GM23338 (cell line): ENCODE measurements around the gene TTC28. TPM values are rescaled to one million over a fixed set of nuclear protein-coding genes. Genes with fewer than 3 reads are reported as not detected.
"Not testable (repeated sequence)": the region's sequence is repeated elsewhere in the genome, so short reads cannot be mapped to it uniquely, and the experiment has no call there.

Experiments
- ATAC-seq: fragments of 200-7000 bp; cut with Tn5 transposase; 3 replicates; pipeline ENCODE4 v1.9.1; 2020
- DNase-seq: peaks from one replicate; pipeline ENCODE4 v3.0.0-alpha.2; 2015; ENCODE audit warnings: low spot score
- H2AFZ ChIP-seq: fragments of 200-600 bp; sonication (generic); 2 replicates; pipeline ENCODE4 v1.8.0; 2016; ENCODE audit warnings: antibody characterized with exemption, mild to moderate bottlenecking, moderate library complexity
- H3F3A ChIP-seq: fragments of 200-600 bp; sonication (generic); replicated peaks from 2 replicates; pipeline ENCODE4 v1.8.0; 2017; ENCODE audit warnings: antibody characterized with exemption, mixed run types, low read depth
- H3K27ac ChIP-seq: fragments of 200-600 bp; sonication (generic); 2 replicates; pipeline ENCODE4 v1.6.1; 2016; ENCODE audit warnings: low read depth
- H3K27me3 ChIP-seq: fragments of 200-600 bp; sonication (generic); 2 replicates; pipeline ENCODE4 v1.8.0; 2016; ENCODE audit warnings: mild to moderate bottlenecking, mixed run types, moderate library complexity; ENCODE audit not compliant: insufficient read depth
- H3K36me3 ChIP-seq: fragments of 200-600 bp; sonication (generic); 2 replicates; pipeline ENCODE4 v1.8.0; 2016; ENCODE audit warnings: mild to moderate bottlenecking; ENCODE audit not compliant: insufficient read depth
- H3K4me1 ChIP-seq: fragments of 200-600 bp; sonication (generic); 2 replicates; pipeline ENCODE4 v1.8.0; 2016; ENCODE audit warnings: mild to moderate bottlenecking, moderate library complexity; ENCODE audit not compliant: insufficient read depth
- H3K4me2 ChIP-seq: fragments of 200-600 bp; sonication (generic); 2 replicates; pipeline ENCODE4 v1.7.1; 2017; ENCODE audit warnings: mixed run types
- H3K4me3 ChIP-seq: fragments of 200-600 bp; sonication (generic); 2 replicates; pipeline ENCODE4 v1.6.1; 2016; ENCODE audit warnings: mixed run types
- H3K79me2 ChIP-seq: fragments of 200-600 bp; sonication (generic); replicated peaks from 2 replicates; pipeline ENCODE4 v1.8.0; 2017; ENCODE audit warnings: mild to moderate bottlenecking; ENCODE audit not compliant: insufficient read depth
- H3K9me2 ChIP-seq: fragments of 200-600 bp; sonication (generic); 2 replicates; pipeline ENCODE4 v1.8.0; 2017; ENCODE audit not compliant: insufficient read depth
- H4K20me1 ChIP-seq: fragments of 200-600 bp; sonication (generic); replicated peaks from 2 replicates; pipeline ENCODE4 v1.8.0; 2017; ENCODE audit warnings: mild to moderate bottlenecking; ENCODE audit not compliant: insufficient read depth
- H3K27ac Mint-ChIP-seq: 2 replicates; pipeline ENCODE4 v1.8.0; 2020; ENCODE audit warnings: inconsistent platforms, mild to moderate bottlenecking, moderate library complexity, mixed read lengths
- H3K27me3 Mint-ChIP-seq: 3 replicates; pipeline ENCODE4 v1.8.0; 2022; ENCODE audit warnings: low read depth, mild to moderate bottlenecking, moderate library complexity, mixed read lengths, inconsistent platforms; ENCODE audit not compliant: insufficient read depth, poor library complexity
- H3K36me3 Mint-ChIP-seq: 3 replicates; pipeline ENCODE4 v1.8.0; 2021; ENCODE audit warnings: low read depth, mild to moderate bottlenecking, inconsistent platforms, moderate library complexity, mixed read lengths
- H3K4me1 Mint-ChIP-seq: 3 replicates; pipeline ENCODE4 v1.8.0; 2020; ENCODE audit warnings: mild to moderate bottlenecking, inconsistent platforms, mixed read lengths
- H3K4me3 Mint-ChIP-seq: 3 replicates; pipeline ENCODE4 v1.8.0; 2021; ENCODE audit warnings: moderate library complexity, mild to moderate bottlenecking, inconsistent platforms, mixed read lengths
- H3K9me3 Mint-ChIP-seq: 3 replicates; pipeline ENCODE4 v1.8.0; 2020; ENCODE audit warnings: moderate library complexity, mild to moderate bottlenecking, inconsistent platforms, mixed read lengths
- CREB1 ChIP-seq: fragments of 250-450 bp; sonication (Bioruptor Pico); IDR thresholded peaks from 2 replicates; pipeline ENCODE4 v1.5.0; 2020; ENCODE audit warnings: low read depth, mild to moderate bottlenecking, moderate library complexity
- EZH2 ChIP-seq: fragments of 200-600 bp; sonication (generic); IDR thresholded peaks from one replicate; pipeline ENCODE4 v1.8.0; 2017; ENCODE audit warnings: antibody characterized with exemption, mild to moderate bottlenecking, low read depth; ENCODE audit not compliant: unreplicated experiment
- POLR2AphosphoS5 ChIP-seq: IDR thresholded peaks from 2 replicates; pipeline ENCODE4 v1.6.1; 2016; ENCODE audit warnings: antibody characterized with exemption, low read depth
- polyA plus RNA-seq: library from polyadenylated mRNA; unstranded; fragments of >200 nt; fragmentation: Nextera tagmentation; extraction: Ambion mirVana; gene quantifications from 2 replicates; pipeline ENCODE4 v1.2.1, GENCODE V29; 2016
- total RNA-seq: library from RNA; depleted of rRNA; stranded (reverse); fragments of >200 nt; shearing (Covaris generic); gene quantifications from 2 replicates; pipeline ENCODE4 v1.2.3, GENCODE V29; 2014
- TF ChIP-seq, protein P1 (sequence below): fragments of 250-450 bp; sonication (Bioruptor Pico); IDR thresholded peaks from 2 replicates; pipeline ENCODE4 v1.5.0; 2020; ENCODE audit warnings: mild to moderate bottlenecking, moderate library complexity
- TF ChIP-seq, protein P2 (sequence below): IDR thresholded peaks from one replicate; pipeline ENCODE4 v1.6.1; 2018; ENCODE audit warnings: antibody characterized with exemption; ENCODE audit not compliant: unreplicated experiment

The TTC28 gene
- total and polyA plus RNA-seq, 2 experiments from 2014 or later = 4.5 to 16.1 TPM

GRCh38 chr22:28557184-28557583, 122.5 kb downstream of the TTC28 start (continued):
- TF ChIP-seq, protein P1, sequence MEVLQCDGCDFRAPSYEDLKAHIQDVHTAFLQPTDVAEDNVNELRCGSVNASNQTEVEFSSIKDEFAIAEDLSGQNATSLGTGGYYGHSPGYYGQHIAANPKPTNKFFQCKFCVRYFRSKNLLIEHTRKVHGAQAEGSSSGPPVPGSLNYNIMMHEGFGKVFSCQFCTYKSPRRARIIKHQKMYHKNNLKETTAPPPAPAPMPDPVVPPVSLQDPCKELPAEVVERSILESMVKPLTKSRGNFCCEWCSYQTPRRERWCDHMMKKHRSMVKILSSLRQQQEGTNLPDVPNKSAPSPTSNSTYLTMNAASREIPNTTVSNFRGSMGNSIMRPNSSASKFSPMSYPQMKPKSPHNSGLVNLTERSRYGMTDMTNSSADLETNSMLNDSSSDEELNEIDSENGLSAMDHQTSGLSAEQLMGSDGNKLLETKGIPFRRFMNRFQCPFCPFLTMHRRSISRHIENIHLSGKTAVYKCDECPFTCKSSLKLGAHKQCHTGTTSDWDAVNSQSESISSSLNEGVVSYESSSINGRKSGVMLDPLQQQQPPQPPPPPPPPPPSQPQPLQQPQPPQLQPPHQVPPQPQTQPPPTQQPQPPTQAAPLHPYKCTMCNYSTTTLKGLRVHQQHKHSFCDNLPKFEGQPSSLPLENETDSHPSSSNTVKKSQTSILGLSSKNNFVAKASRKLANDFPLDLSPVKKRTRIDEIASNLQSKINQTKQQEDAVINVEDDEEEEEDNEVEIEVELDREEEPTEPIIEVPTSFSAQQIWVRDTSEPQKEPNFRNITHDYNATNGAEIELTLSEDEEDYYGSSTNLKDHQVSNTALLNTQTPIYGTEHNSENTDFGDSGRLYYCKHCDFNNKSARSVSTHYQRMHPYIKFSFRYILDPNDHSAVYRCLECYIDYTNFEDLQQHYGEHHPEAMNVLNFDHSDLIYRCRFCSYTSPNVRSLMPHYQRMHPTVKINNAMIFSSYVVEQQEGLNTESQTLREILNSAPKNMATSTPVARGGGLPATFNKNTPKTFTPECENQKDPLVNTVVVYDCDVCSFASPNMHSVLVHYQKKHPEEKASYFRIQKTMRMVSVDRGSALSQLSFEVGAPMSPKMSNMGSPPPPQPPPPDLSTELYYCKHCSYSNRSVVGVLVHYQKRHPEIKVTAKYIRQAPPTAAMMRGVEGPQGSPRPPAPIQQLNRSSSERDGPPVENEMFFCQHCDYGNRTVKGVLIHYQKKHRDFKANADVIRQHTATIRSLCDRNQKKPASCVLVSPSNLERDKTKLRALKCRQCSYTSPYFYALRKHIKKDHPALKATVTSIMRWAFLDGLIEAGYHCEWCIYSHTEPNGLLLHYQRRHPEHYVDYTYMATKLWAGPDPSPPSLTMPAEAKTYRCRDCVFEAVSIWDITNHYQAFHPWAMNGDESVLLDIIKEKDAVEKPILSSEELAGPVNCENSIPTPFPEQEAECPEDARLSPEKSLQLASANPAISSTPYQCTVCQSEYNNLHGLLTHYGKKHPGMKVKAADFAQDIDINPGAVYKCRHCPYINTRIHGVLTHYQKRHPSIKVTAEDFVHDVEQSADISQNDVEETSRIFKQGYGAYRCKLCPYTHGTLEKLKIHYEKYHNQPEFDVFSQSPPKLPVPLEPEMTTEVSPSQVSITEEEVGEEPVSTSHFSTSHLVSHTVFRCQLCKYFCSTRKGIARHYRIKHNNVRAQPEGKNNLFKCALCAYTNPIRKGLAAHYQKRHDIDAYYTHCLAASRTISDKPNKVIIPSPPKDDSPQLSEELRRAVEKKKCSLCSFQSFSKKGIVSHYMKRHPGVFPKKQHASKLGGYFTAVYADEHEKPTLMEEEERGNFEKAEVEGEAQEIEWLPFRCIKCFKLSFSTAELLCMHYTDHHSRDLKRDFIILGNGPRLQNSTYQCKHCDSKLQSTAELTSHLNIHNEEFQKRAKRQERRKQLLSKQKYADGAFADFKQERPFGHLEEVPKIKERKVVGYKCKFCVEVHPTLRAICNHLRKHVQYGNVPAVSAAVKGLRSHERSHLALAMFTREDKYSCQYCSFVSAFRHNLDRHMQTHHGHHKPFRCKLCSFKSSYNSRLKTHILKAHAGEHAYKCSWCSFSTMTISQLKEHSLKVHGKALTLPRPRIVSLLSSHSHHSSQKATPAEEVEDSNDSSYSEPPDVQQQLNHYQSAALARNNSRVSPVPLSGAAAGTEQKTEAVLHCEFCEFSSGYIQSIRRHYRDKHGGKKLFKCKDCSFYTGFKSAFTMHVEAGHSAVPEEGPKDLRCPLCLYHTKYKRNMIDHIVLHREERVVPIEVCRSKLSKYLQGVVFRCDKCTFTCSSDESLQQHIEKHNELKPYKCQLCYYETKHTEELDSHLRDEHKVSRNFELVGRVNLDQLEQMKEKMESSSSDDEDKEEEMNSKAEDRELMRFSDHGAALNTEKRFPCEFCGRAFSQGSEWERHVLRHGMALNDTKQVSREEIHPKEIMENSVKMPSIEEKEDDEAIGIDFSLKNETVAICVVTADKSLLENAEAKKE (CRISPR knock-in tag) = no peak
- TF ChIP-seq CREB1 (CRISPR knock-in tag) = no peak
- TF ChIP-seq, protein P2, sequence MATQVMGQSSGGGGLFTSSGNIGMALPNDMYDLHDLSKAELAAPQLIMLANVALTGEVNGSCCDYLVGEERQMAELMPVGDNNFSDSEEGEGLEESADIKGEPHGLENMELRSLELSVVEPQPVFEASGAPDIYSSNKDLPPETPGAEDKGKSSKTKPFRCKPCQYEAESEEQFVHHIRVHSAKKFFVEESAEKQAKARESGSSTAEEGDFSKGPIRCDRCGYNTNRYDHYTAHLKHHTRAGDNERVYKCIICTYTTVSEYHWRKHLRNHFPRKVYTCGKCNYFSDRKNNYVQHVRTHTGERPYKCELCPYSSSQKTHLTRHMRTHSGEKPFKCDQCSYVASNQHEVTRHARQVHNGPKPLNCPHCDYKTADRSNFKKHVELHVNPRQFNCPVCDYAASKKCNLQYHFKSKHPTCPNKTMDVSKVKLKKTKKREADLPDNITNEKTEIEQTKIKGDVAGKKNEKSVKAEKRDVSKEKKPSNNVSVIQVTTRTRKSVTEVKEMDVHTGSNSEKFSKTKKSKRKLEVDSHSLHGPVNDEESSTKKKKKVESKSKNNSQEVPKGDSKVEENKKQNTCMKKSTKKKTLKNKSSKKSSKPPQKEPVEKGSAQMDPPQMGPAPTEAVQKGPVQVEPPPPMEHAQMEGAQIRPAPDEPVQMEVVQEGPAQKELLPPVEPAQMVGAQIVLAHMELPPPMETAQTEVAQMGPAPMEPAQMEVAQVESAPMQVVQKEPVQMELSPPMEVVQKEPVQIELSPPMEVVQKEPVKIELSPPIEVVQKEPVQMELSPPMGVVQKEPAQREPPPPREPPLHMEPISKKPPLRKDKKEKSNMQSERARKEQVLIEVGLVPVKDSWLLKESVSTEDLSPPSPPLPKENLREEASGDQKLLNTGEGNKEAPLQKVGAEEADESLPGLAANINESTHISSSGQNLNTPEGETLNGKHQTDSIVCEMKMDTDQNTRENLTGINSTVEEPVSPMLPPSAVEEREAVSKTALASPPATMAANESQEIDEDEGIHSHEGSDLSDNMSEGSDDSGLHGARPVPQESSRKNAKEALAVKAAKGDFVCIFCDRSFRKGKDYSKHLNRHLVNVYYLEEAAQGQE = no peak
- TF ChIP-seq POLR2AphosphoS5 = no peak
- TF ChIP-seq EZH2 = no peak

GRCh38 chr22:28553108-28553866, 126.4 kb downstream of the TTC28 start:
- not testable (repeated sequence) for H3K27ac ChIP-seq, H2AFZ ChIP-seq, H3K27ac Mint-ChIP-seq, DNase-seq, H3K79me2 ChIP-seq, H3K36me3 ChIP-seq, H3K9me2 ChIP-seq, H4K20me1 ChIP-seq, ATAC-seq, H3K4me2 ChIP-seq, H3K27me3 ChIP-seq, H3K4me3 Mint-ChIP-seq, H3F3A ChIP-seq, H3K27me3 Mint-ChIP-seq, H3K4me3 ChIP-seq
- peaks cover 11% of the 10 kb centered on the region for H3K36me3 Mint-ChIP-seq
- H3K4me1 ChIP-seq = peaks cover 16% of the 10 kb centered on the region
- peaks cover 11% of the 10 kb centered on the region for H3K4me1 Mint-ChIP-seq
- peaks cover 17% of the 10 kb centered on the region for H3K9me3 Mint-ChIP-seq
